Endothelial cell of umbilical vein (primary cell): ENCODE results near the gene KLHL26. TPM values are rescaled to one million over a fixed set of nuclear protein-coding genes. Genes with fewer than 3 reads are reported as not detected.

ENCODE experiments used
- BruUV-seq: library from RNA; stranded (reverse); fragments of 400-500 nt; replicated peaks from 2 replicates; lab custom pipeline; 2021; lab: Mats Ljungman, UMichigan
- CTCF ChIA-PET: fragments of 300-600, 350-600 bp; sonication (Branson Sonifier 250); formaldehyde crosslinking; loops from one replicate; lab custom pipeline; 2021; ENCODE audit warnings: antibody characterized with exemption, inconsistent platforms; lab: Charles Lee
- POLR2A ChIA-PET: fragments of 300-600, 350-600 bp; sonication (Branson Sonifier 250); formaldehyde crosslinking; loops from one replicate; lab custom pipeline; 2021; ENCODE audit warnings: antibody characterized with exemption, inconsistent platforms; lab: Charles Lee
- DNase-seq: peaks from one replicate; pipeline ENCODE4 v3.0.0-alpha.2; 2011; ENCODE audit warnings: low read depth, low spot score
- FAIRE-seq: peaks from 2 replicates; lab custom pipeline; 2011; peaks lifted over from hg19 to GRCh38; lab: Jason Lieb, UNC
- H2AFZ ChIP-seq: 2 replicates; pipeline ENCODE4 v1.6.0; 2012; ENCODE audit warnings: low read depth, low read length, control low read depth, inconsistent platforms
- H3K27ac ChIP-seq: 2 replicates; pipeline ENCODE4 v1.5.1; 2011; ENCODE audit warnings: low read depth, mild to moderate bottlenecking, control low read depth, low read length, moderate library complexity; ENCODE audit not compliant: insufficient read depth
- H3K27me3 ChIP-seq, 2 experiments: 2 replicates each; pipeline versions ENCODE4 v1.6.0 to v1.6.1; 2011; ENCODE audit warnings: low read length in 2 of 2, mixed read lengths in 1 of 2; ENCODE audit not compliant: control insufficient read depth in 2 of 2, insufficient read depth in 2 of 2
- H3K36me3 ChIP-seq, 2 experiments: 2 replicates in 1 of 2; 3 replicates in 1 of 2; pipeline ENCODE4 v1.5.1; 2011; ENCODE audit warnings: low read length in 2 of 2, mild to moderate bottlenecking in 1 of 2, moderate library complexity in 1 of 2; ENCODE audit not compliant: control insufficient read depth in 2 of 2, insufficient read depth in 2 of 2; ENCODE audit errors: extremely low read depth in 1 of 2
- H3K4me1 ChIP-seq: 3 replicates; pipeline ENCODE4 v1.5.1; 2011; ENCODE audit warnings: mild to moderate bottlenecking, low read length; ENCODE audit not compliant: control insufficient read depth, insufficient read depth; ENCODE audit errors: extremely low read depth
- H3K4me2 ChIP-seq: 2 replicates; pipeline ENCODE4 v1.6.1; 2011; ENCODE audit warnings: low read length, control low read depth, mixed read lengths; ENCODE audit not compliant: insufficient read depth
- H3K4me3 ChIP-seq, 3 experiments: fragments of 200-600 bp in 1 of 3; sonication (generic), shearing (Covaris generic) in 1 of 3; replicated peaks in 1 of 3; 2 replicates each; pipeline ENCODE4 v1.5.1; 2011 to 2016; ENCODE audit warnings: control low read depth in 3 of 3, low read length in 3 of 3, mild to moderate bottlenecking in 2 of 3, inconsistent platforms in 1 of 3, low read depth in 1 of 3, moderate library complexity in 1 of 3; ENCODE audit not compliant: insufficient read depth in 1 of 3
- H3K79me2 ChIP-seq: 2 replicates; pipeline ENCODE4 v1.6.0; 2012; ENCODE audit warnings: low read length, inconsistent platforms; ENCODE audit not compliant: control insufficient read depth, insufficient read depth
- H3K9ac ChIP-seq: replicated peaks from 2 replicates; pipeline ENCODE3; 2011; ENCODE audit warnings: low read length, control low read depth; ENCODE audit not compliant: insufficient read depth; ENCODE audit errors: extremely low read depth
- H3K9me1 ChIP-seq: replicated peaks from 3 replicates; pipeline ENCODE4 v1.6.0; 2011; ENCODE audit warnings: mild to moderate bottlenecking, low read length; ENCODE audit not compliant: control insufficient read depth, insufficient read depth; ENCODE audit errors: extremely low read depth
- H3K9me3 ChIP-seq: replicated peaks from 2 replicates; pipeline ENCODE4 v1.5.1; 2012; ENCODE audit warnings: low read length, inconsistent platforms; ENCODE audit not compliant: control insufficient read depth, insufficient read depth
- H4K20me1 ChIP-seq: replicated peaks from 2 replicates; pipeline ENCODE3; 2011; ENCODE audit warnings: mild to moderate bottlenecking, low read length; ENCODE audit not compliant: control insufficient read depth, insufficient read depth; ENCODE audit errors: extremely low read depth
- EZH2 ChIP-seq: IDR thresholded peaks from 2 replicates; pipeline ENCODE4 v1.6.1; 2012; ENCODE audit warnings: borderline replicate concordance, low read depth, mild to moderate bottlenecking, moderate library complexity, low read length, inconsistent platforms; ENCODE audit not compliant: severe bottlenecking
- FOS ChIP-seq: IDR thresholded peaks from 2 replicates; pipeline ENCODE4 v1.6.1; 2011; ENCODE audit warnings: mild to moderate bottlenecking, low read length, moderate library complexity, borderline replicate concordance; ENCODE audit not compliant: insufficient read depth
- GATA2 ChIP-seq: IDR thresholded peaks from 2 replicates; pipeline ENCODE4 v1.7.0; 2011; ENCODE audit warnings: low read depth, mild to moderate bottlenecking, moderate library complexity, mixed read lengths, low read length; ENCODE audit not compliant: insufficient read length, insufficient read depth
- JUN ChIP-seq: IDR thresholded peaks from 2 replicates; pipeline ENCODE4 v1.6.1; 2011; ENCODE audit warnings: borderline replicate concordance, low read depth; ENCODE audit not compliant: insufficient read length, insufficient read depth
- MYC ChIP-seq: IDR thresholded peaks from one replicate; pipeline ENCODE4 v1.6.1; 2011; ENCODE audit warnings: mild to moderate bottlenecking, low read depth, low read length
- POLR2A ChIP-seq: IDR thresholded peaks from 2 replicates; pipeline ENCODE4 v1.6.1; 2012; ENCODE audit warnings: low read depth, mild to moderate bottlenecking, control low read depth, low read length
- POLR2AphosphoS5 ChIP-seq: IDR thresholded peaks from 2 replicates; pipeline ENCODE4 v1.6.1; 2012; ENCODE audit warnings: low read depth, mild to moderate bottlenecking, control low read depth, low read length, moderate library complexity; ENCODE audit not compliant: insufficient read depth
- dilution Hi-C: fragments of 300-500 bp; cut with MboI; formaldehyde crosslinking; loops from one replicate; pipeline ENCODE4 v1.15.0; 2019; ENCODE audit warnings: low sequenced_read_pairs; ENCODE audit not compliant: extremely low pct_ligation_motif_present
- intact Hi-C: fragments of 100-400 bp; cut with micrococcal nuclease; formaldehyde crosslinking; loops from one replicate; pipeline ENCODE4 v1.10.0; 2022
- polyA plus RNA-seq, 4 experiments: library from polyadenylated mRNA; depleted of rRNA in 3 of 4; stranded (reverse) in 3 of 4; unstranded in 1 of 4; fragments of >200 nt; gene quantifications; 2 replicates each; pipeline versions ENCODE4 v1.2.1 to v1.2.3, GENCODE V29; 2011 to 2012; ENCODE audit warnings: missing spikeins in 1 of 4
- total RNA-seq: library from RNA; stranded (reverse); gene quantifications from 2 replicates; pipeline ENCODE4 v1.2.3, GENCODE V29; 2021
- TF ChIP-seq, protein P1 (sequence below), 2 donors: IDR thresholded peaks; 1 replicate in 1 of 2; 2 replicates in 1 of 2; pipeline ENCODE4 v1.5.1; 2011; ENCODE audit warnings: low read length in 2 of 2, mild to moderate bottlenecking in 2 of 2, moderate library complexity in 2 of 2, control low read depth in 1 of 2, inconsistent platforms in 1 of 2, low read depth in 1 of 2; ENCODE audit not compliant: insufficient read depth in 1 of 2; ENCODE audit errors: extremely low read depth in 1 of 2
- TF ChIP-seq, protein P2 (sequence below): IDR thresholded peaks from 2 replicates; pipeline ENCODE4 v1.6.1; 2011; ENCODE audit not compliant: insufficient read depth, insufficient read length

The KLHL26 gene
- total and polyA plus RNA-seq, 2 donors (not counting 3 experiments of a cell fraction or from before 2014, with no cell fraction given): 2.4 to 6.2 TPM

DNA sequence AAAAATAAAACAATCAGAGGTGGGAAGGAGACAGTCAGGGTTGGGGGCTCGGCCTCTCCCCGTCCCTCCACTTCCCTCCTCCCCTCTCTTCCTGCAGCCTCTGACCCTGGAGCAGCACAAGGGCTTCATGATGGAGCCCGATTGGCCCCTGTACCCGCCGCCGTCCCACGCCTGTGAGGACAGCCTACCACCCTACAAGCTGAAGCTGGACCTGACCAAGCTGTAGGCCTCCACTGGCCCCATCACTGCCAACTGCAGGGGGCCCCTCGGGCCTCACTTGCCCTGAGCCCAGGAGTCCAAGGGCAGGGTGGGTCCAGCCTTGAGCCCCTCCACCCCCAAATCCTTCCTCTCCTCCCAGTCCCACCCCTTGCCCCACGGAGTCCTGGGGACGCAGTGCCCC is 16.5 kb upstream of the KLHL26 start:
- ChIA-PET POLR2A (no interaction called here), CTCF (interaction anchor here (1.0 kb wide), 1 partner anchor 26 kb away, joined by 5 read pairs; no protein-coding TSS in a partner anchor)
- Histone ChIP-seq H3K4me1 (no peaks in the 10 kb centered on the region), H3K9me3 (no peaks in the 10 kb centered on the region), H4K20me1 (no peaks in the 10 kb centered on the region), H3K9me1 (no peaks in the 10 kb centered on the region), H3K27me3 (peaks cover 0 to under 1% of the 10 kb centered on the region in 2 experiments), H3K27ac (no peak overlapping the region), H3K36me3 (no peaks in the 10 kb centered on the region), H3K4me2 (no peak overlapping the region), H2AFZ (no peak overlapping the region), H3K79me2 (no peaks in the 10 kb centered on the region), H3K9ac (no peak overlapping the region), H3K4me3 (no peak overlapping the region)
- intact Hi-C loops: no loop called here
- FAIRE-seq (no peak), DNase-seq (no peak)
- no TSS peak for BruUV-seq
- dilution Hi-C loops: no loop called here
- no peak for TF ChIP-seq EZH2
- no peak for TF ChIP-seq FOS
- TF ChIP-seq, protein P1, sequence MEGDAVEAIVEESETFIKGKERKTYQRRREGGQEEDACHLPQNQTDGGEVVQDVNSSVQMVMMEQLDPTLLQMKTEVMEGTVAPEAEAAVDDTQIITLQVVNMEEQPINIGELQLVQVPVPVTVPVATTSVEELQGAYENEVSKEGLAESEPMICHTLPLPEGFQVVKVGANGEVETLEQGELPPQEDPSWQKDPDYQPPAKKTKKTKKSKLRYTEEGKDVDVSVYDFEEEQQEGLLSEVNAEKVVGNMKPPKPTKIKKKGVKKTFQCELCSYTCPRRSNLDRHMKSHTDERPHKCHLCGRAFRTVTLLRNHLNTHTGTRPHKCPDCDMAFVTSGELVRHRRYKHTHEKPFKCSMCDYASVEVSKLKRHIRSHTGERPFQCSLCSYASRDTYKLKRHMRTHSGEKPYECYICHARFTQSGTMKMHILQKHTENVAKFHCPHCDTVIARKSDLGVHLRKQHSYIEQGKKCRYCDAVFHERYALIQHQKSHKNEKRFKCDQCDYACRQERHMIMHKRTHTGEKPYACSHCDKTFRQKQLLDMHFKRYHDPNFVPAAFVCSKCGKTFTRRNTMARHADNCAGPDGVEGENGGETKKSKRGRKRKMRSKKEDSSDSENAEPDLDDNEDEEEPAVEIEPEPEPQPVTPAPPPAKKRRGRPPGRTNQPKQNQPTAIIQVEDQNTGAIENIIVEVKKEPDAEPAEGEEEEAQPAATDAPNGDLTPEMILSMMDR (IDR thresholded peaks at IDR 0.05; ENCODE audit: extremely low read depth in 1 of 2, insufficient read depth in 1 of 2, low read depth in 1 of 2, low read length in 2 of 2): no peak
- no peak for TF ChIP-seq MYC
- TF ChIP-seq JUN: no peak
- TF ChIP-seq, protein P2, sequence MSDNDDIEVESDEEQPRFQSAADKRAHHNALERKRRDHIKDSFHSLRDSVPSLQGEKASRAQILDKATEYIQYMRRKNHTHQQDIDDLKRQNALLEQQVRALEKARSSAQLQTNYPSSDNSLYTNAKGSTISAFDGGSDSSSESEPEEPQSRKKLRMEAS: no peak
- TF ChIP-seq POLR2AphosphoS5: no peak
- TF ChIP-seq GATA2: no peak
- no peak for TF ChIP-seq POLR2A
